Immature natural killer cell (primary cell): ENCODE data around the gene CYBA. TPM values are rescaled to one million over a fixed set of nuclear protein-coding genes. Genes with fewer than 3 reads are reported as not detected.
A peak's percentile ranks its signal among the peaks of the same experiment; 100 is the strongest.

ENCODE experiments used
- DNase-seq, 3 donors: peaks; one replicate each; pipeline ENCODE4 v3.0.0; 2022; ENCODE audit warnings: mixed read lengths in 1 of 3
- H3K27ac Mint-ChIP-seq, 6 donors: one replicate each; pipeline ENCODE4 v1.8.0; 2020; ENCODE audit warnings: mixed read lengths in 6 of 6, mild to moderate bottlenecking in 5 of 6, inconsistent platforms in 4 of 6, moderate library complexity in 3 of 6
- H3K27me3 Mint-ChIP-seq, 3 donors: one replicate each; pipeline ENCODE4 v1.8.0; 2020 to 2021; ENCODE audit warnings: low read depth in 3 of 3, mild to moderate bottlenecking in 3 of 3, mixed read lengths in 3 of 3, moderate library complexity in 3 of 3, inconsistent platforms in 1 of 3
- H3K36me3 Mint-ChIP-seq, 3 donors: one replicate each; pipeline ENCODE4 v1.8.0; 2020; ENCODE audit warnings: mixed read lengths in 3 of 3, inconsistent platforms in 2 of 3, mild to moderate bottlenecking in 2 of 3
- H3K4me1 Mint-ChIP-seq, 2 donors: one replicate each; pipeline ENCODE4 v1.8.0; 2020; ENCODE audit warnings: inconsistent platforms in 2 of 2, mild to moderate bottlenecking in 2 of 2, mixed read lengths in 2 of 2, moderate library complexity in 1 of 2
- H3K4me3 Mint-ChIP-seq, 5 donors: one replicate each; pipeline ENCODE4 v1.8.0; 2020; ENCODE audit warnings: mild to moderate bottlenecking in 5 of 5, mixed read lengths in 5 of 5, inconsistent platforms in 3 of 5, moderate library complexity in 3 of 5
- H3K9me3 Mint-ChIP-seq, 6 donors: one replicate each; pipeline ENCODE4 v1.8.0; 2020; ENCODE audit warnings: mild to moderate bottlenecking in 6 of 6, mixed read lengths in 6 of 6, inconsistent platforms in 4 of 6, moderate library complexity in 3 of 6
- polyA plus RNA-seq, 3 donors: library from polyadenylated mRNA; unstranded; fragments of 300-500 nt; fragmentation: Illumina TruSeq; gene quantifications; one replicate each; pipeline ENCODE4 v1.2.3, GENCODE V29; 2021

Gene CYBA
- polyA plus RNA-seq: 1,000 to 10,000 TPM; 2,079 to 2,787 (median 2,690) TPM

GRCh38 chr16:88650749-88651275, at the start of gene CYBA:
Gene CYBA (minus strand): TSS chr16:88651053. CDS start chr16:88651013, 40 bp downstream.
- Mint-ChIP-seq H3K36me3 (peaks cover 3 to 12% (median 9%) of the 10 kb centered on the region in 3 donors), H3K9me3 (no peaks in the 10 kb centered on the region), H3K4me1 (peaks cover 39 to 58% of the 10 kb centered on the region in 2 donors), H3K27ac (peak within 1 kb of the TSS; percentile 92 to 98 (median 98)), H3K4me3 (peak within 1 kb of the TSS; percentile 95 to 98 (median 96)), H3K27me3 (peaks cover 40 to 46% (median 44%) of the 10 kb centered on the region in 3 donors)
- DNase-seq: peak; percentile 89 to 90 (median 90)

GRCh38 chr16:88700322-88700635, 49.4 kb upstream of the CYBA start:
- Mint-ChIP-seq H3K9me3 (no peaks in the 10 kb centered on the region), H3K4me1 (peaks cover 61 to 64% of the 10 kb centered on the region in 2 donors), H3K4me3 (peak overlapping the region; percentile 81 to 96 (median 89))

GRCh38 chr16:88699180-88699579, 48.3 kb upstream of the CYBA start:
- DNase-seq: no peak
- Mint-ChIP-seq H3K4me3 (peak overlapping the region in 2 of 5 donors; percentile 89 to 96), H3K9me3 (no peaks in the 10 kb centered on the region), H3K27me3 (peaks cover 14 to 46% (median 26%) of the 10 kb centered on the region in 3 donors), H3K36me3 (peaks cover 0 to 4% (median 3%) of the 10 kb centered on the region in 3 donors), H3K27ac (peak overlapping the region in 2 of 6 donors; percentile 45 to 95), H3K4me1 (peaks cover 53 to 54% of the 10 kb centered on the region in 2 donors)

More at GRCh38 chr16:88700322-88700635, 49.4 kb upstream of the CYBA start:
- Mint-ChIP-seq H3K27ac (peak overlapping the region; percentile 92 to 99 (median 95)), H3K27me3 (peaks cover 19 to 53% (median 30%) of the 10 kb centered on the region in 3 donors), H3K36me3 (peaks cover 0 to 4% (median 3%) of the 10 kb centered on the region in 3 donors)
- no peak for DNase-seq

- H3K27ac Mint-ChIP-seq: peak overlapping the region in 1 of 6 donors; percentile 72
These were observed 47.8 kb upstream of the CYBA start for GRCh38 chr16:88698646-88699045.

GRCh38 chr16:88697831-88698615, 47.2 kb upstream of the CYBA start:
- Mint-ChIP-seq H3K27ac (peak overlapping the region in 5 of 6 donors; percentile 34 to 72 (median 50)), H3K4me3 (no peak overlapping the region), H3K36me3 (peaks cover 0 to 4% (median 3%) of the 10 kb centered on the region in 3 donors), H3K27me3 (peaks cover 12 to 34% (median 15%) of the 10 kb centered on the region in 3 donors), H3K9me3 (no peaks in the 10 kb centered on the region), H3K4me1 (peaks cover 42 to 45% of the 10 kb centered on the region in 2 donors)
- DNase-seq: no peak

More at GRCh38 chr16:88698646-88699045, 47.8 kb upstream of the CYBA start:
- peaks cover 0 to 4% (median 3%) of the 10 kb centered on the region in 3 donors for H3K36me3 Mint-ChIP-seq
- H3K9me3 Mint-ChIP-seq: no peaks in the 10 kb centered on the region
- peaks cover 47 to 51% of the 10 kb centered on the region in 2 donors for H3K4me1 Mint-ChIP-seq
- peaks cover 10 to 41% (median 21%) of the 10 kb centered on the region in 3 donors for H3K27me3 Mint-ChIP-seq
- H3K4me3 Mint-ChIP-seq: no peak overlapping the region
- DNase-seq: no peak

GRCh38 chr16:88697116-88697830, 46.4 kb upstream of the CYBA start:
- Mint-ChIP-seq H3K9me3 (no peaks in the 10 kb centered on the region), H3K27ac (peak overlapping the region in 5 of 6 donors; percentile 34 to 79 (median 50)), H3K36me3 (no peaks in the 10 kb centered on the region)

GRCh38 chr16:88696441-88696840, 45.6 kb upstream of the CYBA start:
- no peak overlapping the region for H3K4me3 Mint-ChIP-seq
- H3K4me1 Mint-ChIP-seq: peaks cover 42 to 45% of the 10 kb centered on the region in 2 donors
- H3K9me3 Mint-ChIP-seq: no peaks in the 10 kb centered on the region
- peak overlapping the region in 3 of 6 donors; percentile 28 to 79 (median 46) for H3K27ac Mint-ChIP-seq
- peaks cover 9 to 20% (median 10%) of the 10 kb centered on the region in 3 donors for H3K27me3 Mint-ChIP-seq
- H3K36me3 Mint-ChIP-seq: no peaks in the 10 kb centered on the region
- no peak for DNase-seq

More at GRCh38 chr16:88697116-88697830, 46.4 kb upstream of the CYBA start:
- peaks cover 10 to 28% (median 12%) of the 10 kb centered on the region in 3 donors for H3K27me3 Mint-ChIP-seq
- H3K4me1 Mint-ChIP-seq: peaks cover 42 to 45% of the 10 kb centered on the region in 2 donors
- DNase-seq: no peak
- no peak overlapping the region for H3K4me3 Mint-ChIP-seq

GRCh38 chr16:88695753-88696152, 44.9 kb upstream of the CYBA start:
- H3K4me3 Mint-ChIP-seq: no peak overlapping the region
- H3K4me1 Mint-ChIP-seq: peaks cover 40 to 45% of the 10 kb centered on the region in 2 donors
- H3K27me3 Mint-ChIP-seq: peaks cover 4 to 14% (median 6%) of the 10 kb centered on the region in 3 donors
- H3K27ac Mint-ChIP-seq: peak overlapping the region in 4 of 6 donors; percentile 17 to 65 (median 40)
- no peaks in the 10 kb centered on the region for H3K36me3 Mint-ChIP-seq
- H3K9me3 Mint-ChIP-seq: peaks cover 0 to 1% (median 0%) of the 10 kb centered on the region in 6 donors
- no peak for DNase-seq

GRCh38 chr16:88695218-88695617, 44.4 kb upstream of the CYBA start:
- Mint-ChIP-seq H3K4me3 (no peak overlapping the region), H3K4me1 (peaks cover 40 to 46% of the 10 kb centered on the region in 2 donors), H3K36me3 (no peaks in the 10 kb centered on the region), H3K9me3 (peaks cover 0 to 2% (median 0%) of the 10 kb centered on the region in 6 donors), H3K27ac (peak overlapping the region in 3 of 6 donors; percentile 17 to 65 (median 20)), H3K27me3 (peaks cover 3 to 12% (median 3%) of the 10 kb centered on the region in 3 donors)
- no peak for DNase-seq

- Mint-ChIP-seq H3K36me3 (no peaks in the 10 kb centered on the region), H3K27ac (peak overlapping the region in 5 of 6 donors; percentile 36 to 72 (median 46)), H3K9me3 (peaks cover 0 to 2% (median 0%) of the 10 kb centered on the region in 6 donors), H3K27me3 (peaks cover 3 to 9% (median 3%) of the 10 kb centered on the region in 3 donors), H3K4me3 (no peak overlapping the region), H3K4me1 (peaks cover 34 to 42% of the 10 kb centered on the region in 2 donors)
- DNase-seq: no peak
These were observed 43.6 kb upstream of the CYBA start for GRCh38 chr16:88694221-88695087.

GRCh38 chr16:88693420-88694177, 42.7 kb upstream of the CYBA start:
- Mint-ChIP-seq H3K4me1 (peaks cover 34 to 43% of the 10 kb centered on the region in 2 donors), H3K9me3 (peaks cover 0 to 2% (median 0%) of the 10 kb centered on the region in 6 donors), H3K4me3 (no peak overlapping the region), H3K36me3 (no peaks in the 10 kb centered on the region), H3K27ac (peak overlapping the region in 2 of 6 donors; percentile 45 to 46), H3K27me3 (peaks cover 3 to 9% (median 3%) of the 10 kb centered on the region in 3 donors)
- DNase-seq: no peak

- DNase-seq: no peak
These were observed 42.0 kb upstream of the CYBA start for GRCh38 chr16:88692861-88693260.

More at GRCh38 chr16:88692861-88693260, 42.0 kb upstream of the CYBA start:
- Mint-ChIP-seq H3K4me3 (peak overlapping the region in 2 of 5 donors; percentile 40 to 70), H3K27me3 (peaks cover 3 to 9% (median 3%) of the 10 kb centered on the region in 3 donors), H3K27ac (peak overlapping the region in 5 of 6 donors; percentile 13 to 81 (median 64)), H3K9me3 (peaks cover 0 to 2% (median 0%) of the 10 kb centered on the region in 6 donors), H3K4me1 (peaks cover 34 to 43% of the 10 kb centered on the region in 2 donors), H3K36me3 (no peaks in the 10 kb centered on the region)
